COLO668 (cell line): ENCODE results near the gene IRF7.
"Not testable (repeated sequence)": the region's sequence is repeated elsewhere in the genome, so short reads cannot be mapped to it uniquely, and the experiment has no call there.

Experiments
- DNase-seq: peaks from one replicate; lab custom pipeline; 2025; ENCODE audit not compliant: unreplicated experiment; lab: John Stamatoyannopoulos, UW

Gene IRF7

GRCh38 chr11:584287-584686 lies 31.5 kb downstream of the IRF7 start:
- DNase-seq, result no peak

GRCh38 chr11:581752-582151 lies 34.0 kb downstream of the IRF7 start:
- no peak for DNase-seq

- no peak for DNase-seq
These were observed 34.4 kb downstream of the IRF7 start for GRCh38 chr11:581342-581741.

GRCh38 chr11:579830-580601 lies 35.7 kb downstream of the IRF7 start:
- DNase-seq, result no peak

- no peak for DNase-seq
These were observed 37.3 kb downstream of the IRF7 start for GRCh38 chr11:578276-579035.

GRCh38 chr11:577611-577894 lies 38.2 kb downstream of the IRF7 start:
- DNase-seq, result no peak

- DNase-seq, result no peak
These were observed 38.7 kb downstream of the IRF7 start for GRCh38 chr11:576811-577610.

- peak; percentile 79 for DNase-seq
These were observed 39.6 kb downstream of the IRF7 start, which contains the start of gene PHRF1 for GRCh38 chr11:575996-576768. TSS of gene PHRF1 (plus strand) at chr11:576470. CDS start at chr11:581513, 5,043 bp downstream.

- peak; percentile 71 for DNase-seq
These were observed 40.3 kb downstream of the IRF7 start for GRCh38 chr11:575313-575995.

GRCh38 chr11:574632-575312 lies 41.0 kb downstream of the IRF7 start:
- no peak for DNase-seq

- not testable (repeated sequence) for DNase-seq
These were observed 41.6 kb downstream of the IRF7 start for GRCh38 chr11:574031-574570.

GRCh38 chr11:573146-573759 lies 42.5 kb downstream of the IRF7 start:
- DNase-seq, result no peak

GRCh38 chr11:571802-572185 lies 44.0 kb downstream of the IRF7 start:
- DNase-seq, result no peak

GRCh38 chr11:569158-569885 lies 46.4 kb downstream of the IRF7 start:
- no peak for DNase-seq

GRCh38 chr11:568306-569157 lies 47.2 kb downstream of the IRF7 start:
- DNase-seq, result peak; percentile 86

GRCh38 chr11:567629-568292 lies 48.0 kb downstream of the IRF7 start:
- no peak for DNase-seq

GRCh38 chr11:567011-567628 lies 48.6 kb downstream of the IRF7 start:
- peak; percentile 7 for DNase-seq
